HG03103 (cell line): Measurements from ENCODE around the gene TEKT5.
"Not testable (repeated sequence)": the region's sequence is repeated elsewhere in the genome, so short reads cannot be mapped to it uniquely, and the experiment has no call there.

Experiments
- ATAC-seq: cut with Tn5 transposase; IDR thresholded peaks from one replicate; pipeline ENCODE4 v1.9.1; 2021; ENCODE audit warnings: low read depth; ENCODE audit not compliant: unreplicated experiment

Gene TEKT5

GRCh38 chr16:10638101-10638500, 56.6 kb downstream of the TEKT5 start:
- ATAC-seq, result no peak

- ATAC-seq, result no peak
These were observed 57.2 kb downstream of the TEKT5 start for GRCh38 chr16:10637337-10638037.

GRCh38 chr16:10635365-10636021, 59.2 kb downstream of the TEKT5 start:
- ATAC-seq, result no peak

- ATAC-seq, result not testable (repeated sequence)
These were observed 61.3 kb downstream of the TEKT5 start for GRCh38 chr16:10633429-10633828.

GRCh38 chr16:10631886-10632285, 62.8 kb downstream of the TEKT5 start:
- no peak for ATAC-seq

- no peak for ATAC-seq
These were observed 65.2 kb downstream of the TEKT5 start for GRCh38 chr16:10629592-10629963.

- ATAC-seq, result no peak
These were observed 69.0 kb downstream of the TEKT5 start for GRCh38 chr16:10625595-10626357.

GRCh38 chr16:10624527-10624926, 70.2 kb downstream of the TEKT5 start:
- ATAC-seq, result no peak

GRCh38 chr16:10623059-10623458, 71.7 kb downstream of the TEKT5 start:
- ATAC-seq, result no peak

- no peak for ATAC-seq
These were observed 72.5 kb downstream of the TEKT5 start for GRCh38 chr16:10622036-10622921.

GRCh38 chr16:10621216-10621949, 73.3 kb downstream of the TEKT5 start:
- ATAC-seq, result not testable (repeated sequence)

- no peak for ATAC-seq
These were observed 74.6 kb downstream of the TEKT5 start for GRCh38 chr16:10620120-10620519.

GRCh38 chr16:10619271-10619849, 75.4 kb downstream of the TEKT5 start:
- no peak for ATAC-seq

GRCh38 chr16:10618710-10619209, 76.0 kb downstream of the TEKT5 start:
- no peak for ATAC-seq

GRCh38 chr16:10617662-10618420, 76.9 kb downstream of the TEKT5 start:
- ATAC-seq, result no peak

GRCh38 chr16:10616756-10617640, 77.7 kb downstream of the TEKT5 start:
- no peak for ATAC-seq

GRCh38 chr16:10616419-10616755, 78.3 kb downstream of the TEKT5 start:
- ATAC-seq, result no peak

- no peak for ATAC-seq
These were observed 80.0 kb downstream of the TEKT5 start for GRCh38 chr16:10614685-10615084.
